Measurements from ENCODE around the gene RAD18.

DNA sequence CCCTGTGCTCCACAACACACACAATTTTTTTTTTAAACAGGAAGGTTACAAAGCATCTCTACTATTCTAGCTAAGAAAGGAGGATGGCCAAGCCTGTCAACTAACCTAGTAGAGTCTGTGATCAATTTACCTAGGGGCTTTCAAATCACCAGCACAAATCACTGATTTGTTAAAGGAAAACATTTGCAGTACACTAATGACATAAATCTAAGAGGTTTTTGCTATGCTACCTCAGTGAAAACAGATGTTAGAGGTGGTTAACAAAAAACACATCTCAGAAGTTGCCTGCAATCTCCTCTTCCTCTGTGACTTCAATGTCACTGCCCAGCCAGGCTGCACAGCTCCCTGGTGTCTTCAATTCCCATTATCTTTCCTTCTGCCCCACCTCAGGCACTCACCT lies 72.0 kb downstream of the RAD18 start:
- TF ChIP-seq, protein P1, sequence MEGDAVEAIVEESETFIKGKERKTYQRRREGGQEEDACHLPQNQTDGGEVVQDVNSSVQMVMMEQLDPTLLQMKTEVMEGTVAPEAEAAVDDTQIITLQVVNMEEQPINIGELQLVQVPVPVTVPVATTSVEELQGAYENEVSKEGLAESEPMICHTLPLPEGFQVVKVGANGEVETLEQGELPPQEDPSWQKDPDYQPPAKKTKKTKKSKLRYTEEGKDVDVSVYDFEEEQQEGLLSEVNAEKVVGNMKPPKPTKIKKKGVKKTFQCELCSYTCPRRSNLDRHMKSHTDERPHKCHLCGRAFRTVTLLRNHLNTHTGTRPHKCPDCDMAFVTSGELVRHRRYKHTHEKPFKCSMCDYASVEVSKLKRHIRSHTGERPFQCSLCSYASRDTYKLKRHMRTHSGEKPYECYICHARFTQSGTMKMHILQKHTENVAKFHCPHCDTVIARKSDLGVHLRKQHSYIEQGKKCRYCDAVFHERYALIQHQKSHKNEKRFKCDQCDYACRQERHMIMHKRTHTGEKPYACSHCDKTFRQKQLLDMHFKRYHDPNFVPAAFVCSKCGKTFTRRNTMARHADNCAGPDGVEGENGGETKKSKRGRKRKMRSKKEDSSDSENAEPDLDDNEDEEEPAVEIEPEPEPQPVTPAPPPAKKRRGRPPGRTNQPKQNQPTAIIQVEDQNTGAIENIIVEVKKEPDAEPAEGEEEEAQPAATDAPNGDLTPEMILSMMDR (conservative IDR thresholded peaks at IDR 0.05; ENCODE audit: low read depth, low read length) = no peak
- no peak for TF ChIP-seq EZH2 (IDR thresholded peaks at IDR 0.05; ENCODE audit: borderline replicate concordance, low read depth, low read length, poor library complexity, severe bottlenecking)
